OCI-LY1 (cell line): ENCODE data around the gene ARMH3.

ENCODE experiments used
- CTCF ChIP-seq: fragments of 200-600 bp; sonication (generic), shearing (Covaris generic); IDR thresholded peaks from 2 replicates; pipeline ENCODE4 v1.5.1; 2017; ENCODE audit warnings: mild to moderate bottlenecking, antibody characterized with exemption, low read length, moderate library complexity, mixed read lengths
- EZH2 ChIP-seq: fragments of 200-600 bp; sonication (generic), shearing (Covaris generic); IDR thresholded peaks from 2 replicates; pipeline ENCODE4 v1.8.0; 2017; ENCODE audit warnings: borderline replicate concordance, mixed run types, mild to moderate bottlenecking, antibody characterized with exemption, low read length, moderate library complexity, mixed read lengths

GRCh38 chr10:102083541-102083940 lies 27.6 kb upstream of the ARMH3 start:
- no peak for TF ChIP-seq CTCF
- no peak for TF ChIP-seq EZH2
